Activated CD4-positive, alpha-beta memory T cell treated with anti-CD3 and anti-CD28 coated beads, Interleukin-2, amount 10 ng/mL, durations not matched to agents 7 days and 5 days (primary cell): ENCODE results near the gene STPG1. TPM values are rescaled to one million over a fixed set of nuclear protein-coding genes. Genes with fewer than 3 reads are reported as not detected.

ENCODE experiments used
- CTCF ChIA-PET: fragments of 350-600 bp; sonication (Branson Sonifier 250); formaldehyde crosslinking; loops from one replicate; lab custom pipeline; 2021; ENCODE audit warnings: antibody characterized with exemption, inconsistent platforms; lab: Charles Lee
- POLR2A ChIA-PET: fragments of 350-600 bp; sonication (Branson Sonifier 250); formaldehyde crosslinking; loops from one replicate; lab custom pipeline; 2021; ENCODE audit warnings: antibody characterized with exemption; lab: Charles Lee
- DNase-seq: peaks from one replicate; pipeline ENCODE4 v3.0.0-alpha.2; 2020
- H3K27ac Mint-ChIP-seq: one replicate; pipeline ENCODE4 v1.8.0; 2021; ENCODE audit warnings: mild to moderate bottlenecking, mixed read lengths
- H3K27me3 Mint-ChIP-seq: one replicate; pipeline ENCODE4 v1.8.0; 2021; ENCODE audit warnings: mixed read lengths
- H3K36me3 Mint-ChIP-seq: one replicate; pipeline ENCODE4 v1.8.0; 2021; ENCODE audit warnings: low read depth, mixed read lengths
- H3K4me1 Mint-ChIP-seq: one replicate; pipeline ENCODE4 v1.8.0; 2021; ENCODE audit warnings: mixed read lengths
- H3K4me3 Mint-ChIP-seq: one replicate; pipeline ENCODE4 v1.8.0; 2021; ENCODE audit warnings: mild to moderate bottlenecking, mixed read lengths
- H3K9me3 Mint-ChIP-seq: one replicate; pipeline ENCODE4 v1.8.0; 2021; ENCODE audit warnings: mixed read lengths
- total RNA-seq, 2 experiments: library from RNA; stranded (reverse); gene quantifications; one replicate each; pipeline ENCODE4 v1.2.3, GENCODE V29; 2021

STPG1 gene
- total RNA-seq, 2 experiments from 2014 or later: 9.1 to 9.5 TPM

DNA sequence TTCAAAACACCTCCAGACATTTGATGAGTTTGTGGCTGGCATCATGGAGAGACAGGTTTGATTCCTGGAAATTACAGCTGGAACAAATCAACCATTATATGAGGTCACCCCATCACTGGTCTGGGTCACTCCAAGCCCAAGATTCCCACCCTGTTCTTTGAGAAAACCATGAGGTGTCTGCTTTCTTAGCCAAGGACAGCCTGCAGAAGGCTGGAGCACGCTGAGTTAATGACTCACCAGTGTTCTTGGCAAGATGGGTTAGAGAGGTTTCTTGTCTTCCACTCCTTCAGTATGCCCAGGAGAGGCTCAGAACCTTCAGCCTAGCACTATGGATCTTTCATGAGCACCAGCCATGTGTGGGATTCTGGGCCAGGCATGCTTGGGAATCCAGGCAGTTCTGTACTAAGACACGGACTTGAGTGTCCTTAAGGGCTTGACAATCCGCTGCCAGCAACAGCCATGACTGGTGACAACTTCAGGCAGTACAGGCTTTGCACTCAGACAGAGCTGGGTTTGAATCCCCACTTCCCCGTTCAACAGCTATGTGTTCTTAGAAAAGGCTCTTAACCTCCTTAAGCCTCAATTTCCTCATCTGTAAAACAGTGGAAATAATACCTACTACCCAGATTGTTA is 50.5 kb downstream of the STPG1 start:
- H3K4me1 Mint-ChIP-seq: peaks cover 27% of the 10 kb centered on the region
- H3K36me3 Mint-ChIP-seq: no peaks in the 10 kb centered on the region
- POLR2A ChIA-PET: no interaction called here
- no peak overlapping the region for H3K4me3 Mint-ChIP-seq
- no peaks in the 10 kb centered on the region for H3K9me3 Mint-ChIP-seq
- peaks cover 1% of the 10 kb centered on the region for H3K27me3 Mint-ChIP-seq
- DNase-seq: no peak
- no peak overlapping the region for H3K27ac Mint-ChIP-seq
- CTCF ChIA-PET: interaction anchor here (1.2 kb wide), 1 partner anchor 161 kb away, joined by 3 read pairs; no protein-coding TSS in a partner anchor

DNA sequence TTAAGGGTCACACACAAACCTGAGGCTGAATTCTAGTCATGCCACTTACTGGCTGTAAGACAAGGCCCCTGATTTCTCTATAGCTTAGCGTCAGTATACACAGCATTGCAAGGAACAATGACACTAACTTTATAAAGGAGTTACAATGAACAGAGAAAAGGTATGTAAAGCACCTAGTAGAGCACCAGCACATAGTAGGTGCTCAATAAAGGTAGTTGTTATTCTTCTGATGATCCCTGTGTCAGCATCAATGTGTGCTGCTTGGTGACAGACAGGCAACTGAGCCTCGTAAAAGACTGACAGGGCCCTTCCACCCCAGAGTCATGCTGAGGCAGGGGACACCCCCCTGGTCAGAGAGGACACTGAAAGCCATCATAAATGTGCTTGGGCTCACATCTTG is 51.2 kb downstream of the STPG1 start:
- ChIA-PET POLR2A (no interaction called here), CTCF (interaction anchor here (1.2 kb wide), 1 partner anchor 161 kb away, joined by 3 read pairs; no protein-coding TSS in a partner anchor)
- H3K27ac Mint-ChIP-seq: no peak overlapping the region
- no peak overlapping the region for H3K4me3 Mint-ChIP-seq
- no peaks in the 10 kb centered on the region for H3K36me3 Mint-ChIP-seq
- DNase-seq: no peak
- H3K27me3 Mint-ChIP-seq: peaks cover 1% of the 10 kb centered on the region
- H3K4me1 Mint-ChIP-seq: peaks cover 27% of the 10 kb centered on the region
- no peaks in the 10 kb centered on the region for H3K9me3 Mint-ChIP-seq

DNA sequence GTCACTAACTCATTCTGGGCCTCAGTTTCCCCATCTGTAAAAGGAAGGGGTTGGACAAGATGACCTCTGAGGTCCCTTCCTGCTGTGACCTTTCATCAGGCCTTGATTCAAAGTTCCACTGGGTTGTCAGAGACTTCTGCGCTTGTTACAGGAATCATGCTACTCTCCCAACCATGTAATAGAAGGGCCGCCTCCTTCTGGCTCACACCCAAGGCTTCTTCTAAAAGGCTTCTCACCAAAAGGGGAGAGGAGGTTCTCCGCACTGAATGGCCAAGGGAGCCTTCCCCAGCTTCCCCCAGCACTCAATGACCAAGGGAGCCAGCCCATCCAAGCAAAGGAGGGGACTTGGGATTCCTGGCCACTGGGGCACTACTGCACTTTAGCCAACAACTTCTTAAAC is 51.8 kb downstream of the STPG1 start:
- H3K27me3 Mint-ChIP-seq: peaks cover 1% of the 10 kb centered on the region
- no peaks in the 10 kb centered on the region for H3K9me3 Mint-ChIP-seq
- ChIA-PET CTCF (interaction anchor here (1.0 kb wide), 1 partner anchor 163 kb away, joined by 3 read pairs; no protein-coding TSS in a partner anchor), POLR2A (no interaction called here)
- H3K27ac Mint-ChIP-seq: no peak overlapping the region
- no peaks in the 10 kb centered on the region for H3K36me3 Mint-ChIP-seq
- DNase-seq: no peak
- H3K4me3 Mint-ChIP-seq: no peak overlapping the region
- peaks cover 27% of the 10 kb centered on the region for H3K4me1 Mint-ChIP-seq

DNA sequence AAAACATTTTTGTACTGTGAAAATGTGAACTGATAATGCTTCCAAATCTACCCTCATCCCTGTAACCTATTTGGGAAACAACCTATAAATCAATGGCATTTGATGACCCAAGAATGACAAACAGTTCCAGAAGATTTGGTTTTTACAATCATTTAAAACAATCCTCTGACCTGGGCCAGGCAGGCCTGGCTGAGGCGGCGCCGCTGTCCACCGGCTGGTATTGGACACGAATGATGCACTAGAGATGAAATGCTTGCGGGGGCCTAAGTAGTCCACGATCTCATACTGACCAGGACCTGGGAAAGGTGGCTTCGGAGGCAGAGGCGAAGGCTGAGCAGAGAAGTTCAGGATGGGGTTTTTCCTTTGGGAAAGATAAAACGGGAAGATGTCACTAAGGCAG is 52.9 kb downstream of the STPG1 start:
- Mint-ChIP-seq H3K27me3 (peaks cover 1% of the 10 kb centered on the region), H3K4me3 (no peak overlapping the region), H3K36me3 (no peaks in the 10 kb centered on the region), H3K9me3 (no peaks in the 10 kb centered on the region), H3K27ac (no peak overlapping the region), H3K4me1 (peaks cover 21% of the 10 kb centered on the region)
- no peak for DNase-seq
- CTCF ChIA-PET: interaction anchor here (1.6 kb wide), 1 partner anchor 161 kb away, joined by 3 read pairs; no protein-coding TSS in a partner anchor
- POLR2A ChIA-PET: no interaction called here

DNA sequence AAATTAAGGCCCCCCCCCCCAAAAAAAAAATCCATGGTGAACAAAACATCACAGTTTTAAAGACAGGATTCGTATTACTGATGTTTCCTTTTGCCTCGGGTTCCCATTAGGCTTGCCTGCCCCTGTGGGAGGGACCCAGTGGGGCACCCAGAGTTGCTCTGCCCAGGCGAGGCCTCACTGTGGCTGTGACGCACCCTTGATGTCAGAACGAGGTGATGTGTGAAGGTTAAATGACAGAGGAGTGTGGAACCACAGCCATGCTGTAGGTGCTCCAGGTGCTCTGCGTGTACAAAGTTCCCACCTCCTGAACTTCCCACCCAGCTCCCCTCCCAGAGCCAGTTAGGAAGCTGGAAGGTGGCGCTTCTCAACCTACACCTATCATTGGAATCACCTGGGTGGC is 56.5 kb downstream of the STPG1 start:
- CTCF ChIA-PET: no interaction called here
- Mint-ChIP-seq H3K27me3 (no peaks in the 10 kb centered on the region), H3K9me3 (no peaks in the 10 kb centered on the region), H3K27ac (no peak overlapping the region), H3K4me3 (no peak overlapping the region), H3K4me1 (peaks cover 6% of the 10 kb centered on the region), H3K36me3 (no peaks in the 10 kb centered on the region)
- DNase-seq: no peak
- POLR2A ChIA-PET: no interaction called here

DNA sequence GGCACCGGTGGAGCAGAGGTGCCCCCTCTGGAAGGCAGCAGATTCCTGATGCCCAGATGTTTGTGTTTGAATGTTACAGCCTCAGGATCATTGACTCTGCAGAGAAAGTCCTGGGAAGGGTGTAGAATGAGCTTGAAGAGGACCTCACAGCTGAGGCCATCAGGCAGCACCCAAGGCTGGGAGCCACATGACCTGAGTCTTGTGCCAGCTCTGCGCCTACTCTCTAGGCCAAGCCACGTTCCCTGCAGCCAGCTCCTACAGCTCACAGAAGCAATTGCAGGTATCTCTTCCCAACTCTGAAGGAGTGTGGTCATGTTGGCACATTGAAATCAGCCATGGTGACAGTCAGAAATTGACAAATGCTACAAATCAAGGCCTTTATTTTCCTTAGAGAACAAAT is 58.1 kb downstream of the STPG1 start:
- H3K27me3 Mint-ChIP-seq: no peaks in the 10 kb centered on the region
- H3K4me3 Mint-ChIP-seq: no peak overlapping the region

DNA sequence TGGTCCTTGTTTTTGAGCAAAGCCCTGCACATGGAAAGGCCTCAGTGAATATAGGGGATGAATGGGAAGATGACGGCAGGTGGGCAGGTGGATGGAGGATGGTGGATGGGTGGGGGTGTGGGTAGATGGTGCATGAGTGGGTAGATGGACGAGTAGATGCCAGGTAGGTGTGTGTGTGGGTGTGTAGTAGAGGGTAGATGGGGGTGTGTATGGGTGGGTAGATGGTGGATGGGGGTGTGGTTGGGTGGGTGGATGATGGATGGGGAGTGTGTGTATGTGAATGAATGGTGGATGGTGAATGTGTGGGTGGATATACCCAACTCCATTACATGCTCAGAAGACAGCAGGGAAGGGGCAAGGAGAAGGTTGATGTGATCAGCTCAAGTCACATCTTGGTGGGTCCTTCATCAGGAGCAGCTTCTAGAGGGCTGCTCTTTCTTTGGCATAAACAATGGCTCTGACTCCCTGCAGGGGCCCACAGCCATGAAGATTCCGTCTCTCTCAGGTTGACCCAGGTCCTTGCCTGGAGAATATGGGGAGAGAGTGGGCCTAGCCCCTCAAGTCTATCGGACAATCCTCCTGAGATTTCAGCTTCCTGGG is 60.2 kb downstream of the STPG1 start:
- H3K27me3 Mint-ChIP-seq: peaks cover 5% of the 10 kb centered on the region
- no peaks in the 10 kb centered on the region for H3K36me3 Mint-ChIP-seq
- H3K4me3 Mint-ChIP-seq: no peak overlapping the region
- H3K4me1 Mint-ChIP-seq: peaks cover 29% of the 10 kb centered on the region
- H3K27ac Mint-ChIP-seq: no peak overlapping the region
- ChIA-PET CTCF (no interaction called here), POLR2A (no interaction called here)
- H3K9me3 Mint-ChIP-seq: no peaks in the 10 kb centered on the region
- no peak for DNase-seq

More for the DNA sequence above, 58.1 kb downstream of the STPG1 start:
- POLR2A ChIA-PET: no interaction called here
- no peak for DNase-seq
- Mint-ChIP-seq H3K36me3 (no peaks in the 10 kb centered on the region), H3K4me1 (peaks cover 19% of the 10 kb centered on the region), H3K27ac (no peak overlapping the region), H3K9me3 (no peaks in the 10 kb centered on the region)
- CTCF ChIA-PET: interaction anchor here (0.6 kb wide), 1 partner anchor 152 kb away, joined by 3 read pairs; no protein-coding TSS in a partner anchor

DNA sequence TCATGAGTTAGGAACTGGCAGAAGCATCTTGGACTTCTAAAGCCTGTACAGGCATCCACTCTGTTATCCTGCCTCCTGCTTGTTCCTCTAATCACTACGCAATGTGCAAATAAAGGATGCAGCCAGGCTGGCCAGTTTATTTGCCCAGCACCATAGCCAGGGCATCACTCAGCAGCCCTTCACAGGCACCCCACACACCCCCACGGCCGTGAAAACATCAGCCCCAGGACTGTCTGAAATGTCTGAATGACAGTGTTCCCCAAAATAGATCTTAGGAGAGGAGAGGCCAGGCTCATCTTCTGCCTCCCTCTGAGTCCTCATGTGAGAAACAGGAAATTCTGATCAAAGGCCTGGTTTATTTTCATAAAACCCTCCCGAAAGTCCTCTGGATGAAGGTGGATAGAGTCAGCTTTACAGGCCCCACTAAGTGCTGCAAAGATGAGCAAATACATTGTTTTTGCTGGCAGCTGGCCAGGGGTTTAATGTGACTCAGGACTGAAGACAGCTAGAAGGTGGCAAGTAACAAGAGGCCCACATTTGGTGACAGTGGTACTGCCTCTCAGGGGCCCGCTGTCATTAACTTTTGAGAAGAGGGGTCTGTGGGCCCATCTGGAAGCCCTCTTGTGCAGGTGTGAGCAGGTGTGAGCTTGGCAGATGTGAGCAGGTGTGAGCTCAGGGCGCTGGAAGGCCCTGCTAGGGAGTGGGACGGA is 61.5 kb downstream of the STPG1 start:
- H3K36me3 Mint-ChIP-seq: no peaks in the 10 kb centered on the region
- no peak overlapping the region for H3K27ac Mint-ChIP-seq
- H3K27me3 Mint-ChIP-seq: peaks cover 5% of the 10 kb centered on the region
- ChIA-PET POLR2A (interaction anchor here (1.2 kb wide), 2 partner anchors 33 to 129 kb away, joined by 3 to 4 read pairs; no protein-coding TSS in a partner anchor), CTCF (interaction anchor here (1.3 to 2.6 kb wide), 3 partner anchors 33 to 202 kb away, joined by 4 to 8 read pairs (median 6); no protein-coding TSS in a partner anchor)
- H3K4me3 Mint-ChIP-seq: no peak overlapping the region
- H3K4me1 Mint-ChIP-seq: peaks cover 29% of the 10 kb centered on the region
- no peaks in the 10 kb centered on the region for H3K9me3 Mint-ChIP-seq
- peak; percentile 35 for DNase-seq

DNA sequence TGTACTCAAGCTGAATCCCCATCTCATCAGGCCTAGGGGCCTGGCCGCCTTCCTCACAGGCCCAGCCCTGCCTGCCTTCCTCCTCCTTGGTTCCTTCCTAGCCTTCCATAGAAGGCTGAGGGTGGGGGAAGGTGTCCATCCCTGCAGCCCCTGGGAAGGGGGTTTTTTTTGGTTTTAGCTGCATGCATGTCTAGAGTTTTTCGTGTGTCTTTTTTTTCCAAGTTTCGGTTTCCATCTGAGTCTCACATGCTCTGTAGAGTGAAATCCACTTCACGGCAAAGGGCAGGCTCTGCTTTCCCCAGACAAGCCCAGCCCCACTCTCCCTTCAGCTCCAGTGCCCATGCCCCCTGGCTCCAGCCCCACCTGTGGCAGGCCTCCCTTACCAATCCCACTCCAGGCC is 62.3 kb downstream of the STPG1 start:
- CTCF ChIA-PET: interaction anchor here (1.3 to 2.6 kb wide), 3 partner anchors 34 to 201 kb away, joined by 4 to 8 read pairs (median 6); no protein-coding TSS in a partner anchor
- H3K9me3 Mint-ChIP-seq: no peaks in the 10 kb centered on the region
- no peaks in the 10 kb centered on the region for H3K36me3 Mint-ChIP-seq
- peaks cover 5% of the 10 kb centered on the region for H3K27me3 Mint-ChIP-seq
- H3K27ac Mint-ChIP-seq: peak overlapping the region; percentile 28
- no peak overlapping the region for H3K4me3 Mint-ChIP-seq
- peak; percentile 18 for DNase-seq
- POLR2A ChIA-PET: interaction anchor here (1.2 kb wide), 2 partner anchors 33 to 130 kb away, joined by 3 to 4 read pairs; no protein-coding TSS in a partner anchor
- H3K4me1 Mint-ChIP-seq: peaks cover 29% of the 10 kb centered on the region

DNA sequence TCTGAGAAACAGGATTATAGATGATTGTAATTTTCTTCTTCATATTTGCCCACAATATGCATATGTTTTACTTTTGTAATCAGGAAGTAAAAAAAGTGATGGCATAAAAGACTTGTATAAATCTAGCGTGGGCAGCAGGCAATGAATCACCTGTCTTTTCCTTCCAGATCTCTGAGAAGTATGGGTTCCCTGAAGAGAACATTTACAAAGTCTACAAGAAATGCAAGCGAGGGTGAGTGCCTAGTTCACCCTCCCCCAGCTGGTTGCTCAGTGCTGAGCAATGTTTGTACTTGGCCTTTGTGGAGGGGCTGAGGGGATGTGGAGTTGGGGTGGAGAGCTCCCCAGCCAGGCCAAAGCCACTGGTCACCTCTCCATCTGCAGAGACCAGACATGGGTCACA is 63.7 kb downstream of the STPG1 start:
- peaks cover 5% of the 10 kb centered on the region for H3K27me3 Mint-ChIP-seq
- H3K4me1 Mint-ChIP-seq: peaks cover 29% of the 10 kb centered on the region
- CTCF ChIA-PET: interaction anchor here (1.5 kb wide), 1 partner anchor 200 kb away, joined by 3 read pairs; no protein-coding TSS in a partner anchor
- H3K36me3 Mint-ChIP-seq: no peaks in the 10 kb centered on the region
- DNase-seq: no peak
- POLR2A ChIA-PET: no interaction called here
- H3K27ac Mint-ChIP-seq: no peak overlapping the region
- no peak overlapping the region for H3K4me3 Mint-ChIP-seq
- no peaks in the 10 kb centered on the region for H3K9me3 Mint-ChIP-seq

DNA sequence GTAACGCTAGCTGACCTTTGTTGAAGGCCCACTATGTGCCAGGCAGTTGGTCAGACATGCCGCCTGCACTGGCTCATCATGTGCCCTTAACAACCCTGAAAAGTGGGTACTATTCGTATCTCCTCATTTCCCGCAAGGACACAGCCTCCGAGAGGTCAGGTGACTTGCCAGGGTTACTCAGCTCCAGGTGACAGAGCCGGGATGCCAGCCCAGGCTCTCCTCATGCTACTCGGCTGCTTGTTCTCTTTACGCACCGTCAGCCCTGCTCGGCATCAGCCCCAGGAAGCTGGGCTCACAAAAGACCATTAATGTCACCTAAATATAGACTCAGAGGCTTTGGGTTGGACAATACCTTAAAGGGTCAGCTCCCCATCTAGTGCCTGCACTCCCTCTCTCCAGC is 65.4 kb downstream of the STPG1 start:
- Mint-ChIP-seq H3K4me1 (peaks cover 29% of the 10 kb centered on the region), H3K27ac (no peak overlapping the region), H3K27me3 (peaks cover 6% of the 10 kb centered on the region), H3K36me3 (no peaks in the 10 kb centered on the region), H3K9me3 (no peaks in the 10 kb centered on the region), H3K4me3 (no peak overlapping the region)
- ChIA-PET POLR2A (no interaction called here), CTCF (interaction anchor here (1.0 kb wide), 1 partner anchor 43 kb away, joined by 3 read pairs; no protein-coding TSS in a partner anchor)
- no peak for DNase-seq

DNA sequence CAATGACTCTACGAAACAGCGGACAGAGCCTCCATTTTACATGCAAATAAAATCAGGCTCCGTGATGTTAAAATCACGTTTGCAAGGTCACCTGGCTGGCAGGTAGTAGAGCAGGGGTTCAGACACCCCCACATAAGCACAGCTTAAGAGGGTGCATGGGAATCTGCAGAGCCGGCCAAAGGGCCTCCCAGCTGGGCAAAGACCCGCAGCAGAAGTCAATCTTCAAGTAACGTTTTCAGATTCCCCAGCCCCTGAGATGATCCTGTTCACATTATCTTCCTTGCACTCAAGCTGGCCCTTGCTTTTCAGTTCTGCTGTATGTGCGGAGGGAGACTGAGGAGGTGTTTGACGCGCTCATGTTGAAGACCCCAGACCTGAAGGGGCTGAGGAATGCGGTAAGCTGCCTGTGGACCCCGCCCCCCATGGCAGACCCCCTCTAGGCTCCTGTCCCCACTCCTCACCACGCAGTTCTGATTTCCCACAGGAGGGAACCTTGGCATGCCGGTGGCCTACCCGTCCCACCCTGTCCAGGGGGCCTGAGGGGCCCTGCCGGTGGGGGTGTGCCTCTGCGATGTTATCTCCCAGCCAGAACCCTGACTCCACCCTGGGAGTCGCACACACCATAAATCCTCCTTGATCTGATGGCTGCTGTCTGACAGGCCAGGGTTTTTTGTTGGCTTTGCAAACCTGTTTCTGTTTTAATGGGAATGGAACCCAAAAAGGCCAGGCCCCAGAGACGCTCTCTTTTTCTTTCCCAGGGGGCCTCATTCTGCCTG is 66.2 kb downstream of the STPG1 start:
- DNase-seq: no peak
- ChIA-PET POLR2A (no interaction called here), CTCF (interaction anchor here (1.0 to 1.3 kb wide), 2 partner anchors 44 kb away, joined by 3 to 5 read pairs; no protein-coding TSS in a partner anchor)
- Mint-ChIP-seq H3K9me3 (no peaks in the 10 kb centered on the region), H3K4me3 (no peak overlapping the region), H3K27me3 (peaks cover 7% of the 10 kb centered on the region), H3K4me1 (peaks cover 26% of the 10 kb centered on the region), H3K36me3 (no peaks in the 10 kb centered on the region), H3K27ac (no peak overlapping the region)
